GM12878 (cell line): ENCODE data around the gene SLC30A7. TPM values are rescaled to one million over a fixed set of nuclear protein-coding genes. Genes with fewer than 3 reads are reported as not detected.

Source experiments
- ATAC-seq: fragments of 200-7000 bp; cut with Tn5 transposase; 3 replicates; pipeline ENCODE4 v1.9.1; 2020; ENCODE audit warnings: mild to moderate bottlenecking, moderate library complexity
- BruUV-seq: library from RNA; stranded (reverse); fragments of 400-500 nt; replicated peaks from 2 replicates; lab custom pipeline; 2021; lab: Mats Ljungman, UMichigan
- CTCF ChIA-PET: fragments of 300-600 bp; sonication (Branson Sonifier 250); formaldehyde crosslinking; extraction: SDS; loops from one replicate; lab custom pipeline; 2021; ENCODE audit warnings: inconsistent platforms; lab: Yijun Ruan, JAX
- POLR2A ChIA-PET: fragments of 350-600 bp; formaldehyde crosslinking; extraction: SDS; loops from one replicate; lab custom pipeline; 2021; ENCODE audit warnings: inconsistent platforms; lab: Charles Lee
- RAD21 ChIA-PET: fragments of 300-600 bp; sonication (Branson Sonifier 250); formaldehyde crosslinking; loops from one replicate; lab custom pipeline; 2023; ENCODE audit warnings: antibody characterized with exemption; ENCODE audit not compliant: unreplicated experiment; lab: Charles Lee
- SMC1A ChIA-PET: fragments of 300-600 bp; sonication (Branson Sonifier 250); formaldehyde crosslinking; loops from one replicate; lab custom pipeline; 2023; ENCODE audit not compliant: unreplicated experiment, uncharacterized antibody; lab: Charles Lee
- DNase-seq: peaks from one replicate; pipeline ENCODE4 v3.0.0-alpha.2; 2011; ENCODE audit warnings: low read depth, low spot score
- FAIRE-seq: peaks from 3 replicates; lab custom pipeline; 2011; peaks lifted over from hg19 to GRCh38; lab: Jason Lieb, UNC
- H2AFZ ChIP-seq: 2 replicates; pipeline ENCODE4 v1.6.0; 2011; ENCODE audit warnings: low read depth, low read length, control low read depth; ENCODE audit not compliant: control insufficient read depth
- H3K27ac ChIP-seq: 2 replicates; pipeline ENCODE4 v1.5.1; 2011; ENCODE audit warnings: control low read depth; ENCODE audit not compliant: control insufficient read depth, insufficient read depth
- H3K27me3 ChIP-seq, 2 experiments: replicated peaks in 1 of 2; 2 replicates each; pipeline versions ENCODE4 v1.6.0 to v1.6.1; 2011; ENCODE audit warnings: low read length in 1 of 2; ENCODE audit not compliant: control insufficient read depth in 2 of 2, insufficient read depth in 2 of 2
- H3K36me3 ChIP-seq, 2 experiments: 2 replicates each; pipeline ENCODE4 v1.5.1; 2011; ENCODE audit warnings: low read length in 1 of 2; ENCODE audit not compliant: control insufficient read depth in 2 of 2, insufficient read depth in 2 of 2
- H3K4me1 ChIP-seq: 2 replicates; pipeline ENCODE4 v1.6.1; 2011; ENCODE audit warnings: mild to moderate bottlenecking, low read length, moderate library complexity, mixed read lengths; ENCODE audit not compliant: control insufficient read depth, insufficient read depth
- H3K4me2 ChIP-seq: 2 replicates; pipeline ENCODE4 v1.6.0; 2011; ENCODE audit warnings: control low read depth; ENCODE audit not compliant: control insufficient read depth, insufficient read depth
- H3K4me3 ChIP-seq: fragments of 200-600 bp; sonication (generic); 2 replicates; pipeline ENCODE4 v1.5.1; 2016
- H3K79me2 ChIP-seq: 2 replicates; pipeline ENCODE4 v1.6.0; 2011; ENCODE audit warnings: low read length; ENCODE audit not compliant: control insufficient read depth, insufficient read depth
- H3K9ac ChIP-seq: 2 replicates; pipeline ENCODE4 v1.8.0; 2011; ENCODE audit warnings: low read length, control low read depth, mixed read lengths; ENCODE audit not compliant: control insufficient read depth, insufficient read depth
- H3K9me3 ChIP-seq: replicated peaks from 3 replicates; pipeline ENCODE4 v1.5.1; 2011; ENCODE audit warnings: mild to moderate bottlenecking, low read length; ENCODE audit not compliant: control insufficient read depth, insufficient read depth
- H4K20me1 ChIP-seq: 2 replicates; pipeline ENCODE4 v1.6.0; 2011; ENCODE audit not compliant: control insufficient read depth, insufficient read depth
- FOXM1 ChIP-seq: IDR thresholded peaks from 2 replicates; pipeline ENCODE4 v1.6.1; 2012; ENCODE audit warnings: low read depth, mild to moderate bottlenecking, inconsistent platforms, low read length, moderate library complexity
- GATAD2B ChIP-seq: fragments of 450-650 bp; conservative IDR thresholded peaks from 2 replicates; pipeline ENCODE4 v1.6.1; 2017; ENCODE audit warnings: low read depth, mild to moderate bottlenecking, moderate library complexity
- HCFC1 ChIP-seq: fragments of 150-350 bp; IDR thresholded peaks from 2 replicates; pipeline ENCODE4 v1.6.1; 2014; ENCODE audit warnings: low read length
- JUNB ChIP-seq: IDR thresholded peaks from 2 replicates; pipeline ENCODE4 v1.6.1; 2016; ENCODE audit warnings: antibody characterized with exemption, mild to moderate bottlenecking
- MLLT1 ChIP-seq: fragments of 450-650 bp; IDR thresholded peaks from 2 replicates; pipeline ENCODE4 v1.6.1; 2016; ENCODE audit warnings: mild to moderate bottlenecking
- MYB ChIP-seq: fragments of 150-350 bp; IDR thresholded peaks from 2 replicates; pipeline ENCODE4 v1.6.1; 2014; ENCODE audit warnings: mild to moderate bottlenecking, low read depth, low read length, borderline replicate concordance
- PAX8 ChIP-seq: fragments of 450-650 bp; IDR thresholded peaks from 2 replicates; pipeline ENCODE4 v1.6.1; 2017; ENCODE audit warnings: mild to moderate bottlenecking, moderate library complexity
- POLR2AphosphoS2 ChIP-seq: IDR thresholded peaks from 2 replicates; pipeline ENCODE4 v1.6.1; 2011; ENCODE audit warnings: low read depth, mild to moderate bottlenecking, low read length, improper control_type of control experiment, moderate library complexity
- SIX5 ChIP-seq: IDR thresholded peaks from 2 replicates; pipeline ENCODE4 v1.6.1; 2011; ENCODE audit warnings: mild to moderate bottlenecking, low read depth, low read length, moderate library complexity; ENCODE audit not compliant: severe bottlenecking
- SUPT20H ChIP-seq: IDR thresholded peaks from 2 replicates; pipeline ENCODE4 v1.6.1; 2011; ENCODE audit warnings: low read depth, mild to moderate bottlenecking, low read length, moderate library complexity, borderline replicate concordance; ENCODE audit not compliant: control insufficient read depth
- TCF7 ChIP-seq: IDR thresholded peaks from 2 replicates; pipeline ENCODE4 v1.6.1; 2014; ENCODE audit warnings: antibody characterized with exemption, borderline replicate concordance
- ZNF207 ChIP-seq: fragments of 450-650 bp; IDR thresholded peaks from 2 replicates; pipeline ENCODE4 v1.6.1; 2014; ENCODE audit warnings: antibody characterized with exemption, mild to moderate bottlenecking, borderline replicate concordance
- WGBS: methylation state at CpG from one replicate; pipeline ENCODE4 v1.1.6; 2016; ENCODE audit warnings: low lambda C conversion rate; ENCODE audit not compliant: insufficient replicate concordance, insufficient coverage; ENCODE audit errors: missing lambda C conversion rate; 5-methylcytosine and 5-hydroxymethylcytosine counted together
- in situ Hi-C: fragments of 300-500 bp; cut with MboI; formaldehyde crosslinking; loops from 9 replicates; pipeline ENCODE4 v1.14.3; 2018; ENCODE audit warnings: mixed read lengths
- intact Hi-C: fragments of 100-400 bp; cut with micrococcal nuclease; formaldehyde crosslinking; loops from one replicate; pipeline ENCODE4 v1.14.2; 2022; ENCODE audit not compliant: unreplicated experiment
- polyA plus RNA-seq, 11 experiments: library from polyadenylated mRNA; depleted of rRNA in 4 of 11; unstranded in 6 of 11; stranded (reverse) in 5 of 11; fragments of >200 nt; fragmentation: Nextera tagmentation in 4 of 11; fragmentation: Illumina TruSeq in 1 of 11; extraction: Ambion mirVana in 4 of 11; extraction: Trizol in 1 of 11; gene quantifications; 1 replicate in 1 of 11; 2 replicates in 10 of 11; pipeline versions ENCODE4 v1.2.1 to v1.2.3, GENCODE V29; 2011 to 2016; ENCODE audit warnings: inconsistent platforms in 2 of 11, missing spikeins in 2 of 11, low read depth in 1 of 11
- total RNA-seq, 4 experiments: library from RNA; depleted of rRNA in 3 of 4; stranded (reverse); fragments of >200 nt in 3 of 4; fragmentation: Illumina TruSeq in 1 of 4; extraction: Trizol in 1 of 4; gene quantifications; 2 replicates each; pipeline versions ENCODE4 v1.2.1 to v1.2.3, GENCODE V29; 2013 to 2021
- TF ChIP-seq, protein P1 (sequence below): IDR thresholded peaks from 2 replicates; pipeline ENCODE4 v1.6.1; 2011; ENCODE audit warnings: low read depth, mild to moderate bottlenecking, low read length, moderate library complexity, borderline replicate concordance; ENCODE audit errors: extremely low read depth
- TF ChIP-seq, protein P2 (sequence below): IDR thresholded peaks from 2 replicates; pipeline ENCODE4 v1.6.1; 2011; ENCODE audit warnings: mild to moderate bottlenecking, low read depth, low read length, moderate library complexity; ENCODE audit not compliant: insufficient replicate concordance

Gene SLC30A7
- total and polyA plus RNA-seq, 10 of the 15 experiments (the other 5 are each of a cell fraction or from before 2014, with no cell fraction given), result 4.4 to 23.3 (median 16.9) TPM

DNA sequence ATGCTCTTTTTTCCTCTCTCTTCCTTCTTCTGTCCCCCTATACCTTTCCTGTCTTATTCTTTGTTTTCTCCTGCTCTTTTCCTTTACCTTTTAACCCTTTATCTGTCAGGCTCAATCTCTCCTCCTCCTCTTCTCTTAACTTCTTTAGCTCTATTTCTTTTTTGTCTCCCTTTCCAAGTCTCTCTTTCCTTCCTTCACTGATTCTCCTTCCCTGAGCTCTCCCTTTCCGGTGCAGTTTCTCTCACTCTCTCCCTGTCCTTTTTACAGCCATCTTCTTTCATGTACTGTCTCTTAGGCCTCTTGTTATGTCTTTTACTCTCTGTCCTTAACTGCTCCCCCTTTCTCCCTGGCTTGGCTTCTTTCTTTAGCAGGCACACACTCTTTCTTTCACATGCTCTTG lies 12.0 kb downstream of the SLC30A7 start:
- DNase-seq, result no peak
- Histone ChIP-seq H3K36me3 (peaks cover 3 to 20% of the 10 kb centered on the region in 2 experiments), H3K27me3 (no peaks in the 10 kb centered on the region), H3K27ac (no peak overlapping the region), H3K4me3 (no peak overlapping the region), H3K79me2 (peaks cover 4% of the 10 kb centered on the region), H3K4me2 (no peak overlapping the region), H3K4me1 (no peaks in the 10 kb centered on the region), H3K9me3 (no peaks in the 10 kb centered on the region; the same call in 1 of the 3 replicates), H4K20me1 (no peaks in the 10 kb centered on the region), H3K9ac (no peak overlapping the region), H2AFZ (no peak overlapping the region)
- ATAC-seq, result no peak
- SMC1A ChIA-PET, result interaction anchor here (1.1 to 2.8 kb wide), 6 partner anchors 10 to 344 kb away, joined by 3 to 9 read pairs (median 4); no protein-coding TSS in a partner anchor
- in situ Hi-C loops, result no loop called here
- intact Hi-C loops, result no loop called here
- CTCF ChIA-PET, result interaction anchor here (1.0 to 7.7 kb wide), 5 partner anchors 23 to 598 kb away, joined by 3 to 45 read pairs (median 6); no protein-coding TSS in a partner anchor
- no peak for TF ChIP-seq PAX8
- RAD21 ChIA-PET, result interaction anchor here (0.8 to 1.9 kb wide), 2 partner anchors 13 to 456 kb away, joined by 3 to 5 read pairs; no protein-coding TSS in a partner anchor
- POLR2A ChIA-PET, result interaction anchor here (1.2 kb wide), 1 partner anchor 12 kb away, joined by 3 read pairs; the partner anchor contains the start of gene SLC30A7
- WGBS, result 100% methylated on average over 1 of the region's 1 CpG
- no peak for FAIRE-seq
- BruUV-seq, result no TSS peak

DNA sequence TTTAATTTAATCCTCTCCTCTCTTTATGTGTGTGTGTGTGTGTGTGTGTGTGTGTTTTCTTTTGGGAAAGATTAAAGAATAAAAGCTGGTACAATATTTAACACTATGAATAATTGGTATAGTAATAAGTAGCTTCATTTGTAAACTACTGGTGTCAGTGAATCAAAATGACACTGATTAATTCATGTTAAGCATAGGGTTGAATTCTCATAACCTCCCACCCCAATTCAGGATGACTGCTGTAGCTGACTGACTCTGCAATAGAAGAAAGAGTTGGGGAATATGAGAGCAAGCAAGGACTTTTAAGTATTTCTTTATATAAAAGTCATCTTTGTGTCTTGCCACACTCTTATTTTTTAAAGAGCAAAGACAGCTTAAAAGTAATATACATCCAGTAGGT lies 13.1 kb downstream of the SLC30A7 start:
- DNase-seq (no peak), ATAC-seq (no peak), FAIRE-seq (no peak)
- Histone ChIP-seq H4K20me1 (no peaks in the 10 kb centered on the region), H3K9ac (no peak overlapping the region), H3K4me1 (no peaks in the 10 kb centered on the region), H3K36me3 (peaks cover 3 to 24% of the 10 kb centered on the region in 2 experiments), H3K4me3 (no peak overlapping the region), H3K27ac (no peak overlapping the region), H2AFZ (no peak overlapping the region), H3K4me2 (no peak overlapping the region), H3K9me3 (no peaks in the 10 kb centered on the region; the same call in 1 of the 3 replicates), H3K27me3 (no peaks in the 10 kb centered on the region), H3K79me2 (peaks cover 2% of the 10 kb centered on the region)
- ChIA-PET CTCF (interaction anchor here (0.8 to 7.7 kb wide), 8 partner anchors 16 to 597 kb away, joined by 3 to 45 read pairs (median 3); no protein-coding TSS in a partner anchor), SMC1A (interaction anchor here (0.7 to 2.8 kb wide), 13 partner anchors 9 to 444 kb away, joined by 3 to 9 read pairs (median 3); partner anchors contain the start of gene EXTL2), RAD21 (interaction anchor here (0.8 to 1.9 kb wide), 6 partner anchors 8 to 450 kb away, joined by 3 to 6 read pairs (median 3); no protein-coding TSS in a partner anchor), POLR2A (interaction anchor here (1.2 kb wide), 1 partner anchor 13 kb away, joined by 3 read pairs; the partner anchor contains the start of gene SLC30A7)
- intact Hi-C loops (no loop called here), in situ Hi-C loops (no loop called here)
- BruUV-seq, result no TSS peak
- TF ChIP-seq, protein P1, sequence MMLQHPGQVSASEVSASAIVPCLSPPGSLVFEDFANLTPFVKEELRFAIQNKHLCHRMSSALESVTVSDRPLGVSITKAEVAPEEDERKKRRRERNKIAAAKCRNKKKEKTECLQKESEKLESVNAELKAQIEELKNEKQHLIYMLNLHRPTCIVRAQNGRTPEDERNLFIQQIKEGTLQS, result no peak
- TF ChIP-seq POLR2AphosphoS2 (no peak), GATAD2B (no peak), SIX5 (no peak), MLLT1 (no peak), ZNF207 (no peak), TCF7 (no peak), MYB (no peak), FOXM1 (no peak), SUPT20H (no peak), HCFC1 (no peak), JUNB (no peak)
- TF ChIP-seq, protein P2, sequence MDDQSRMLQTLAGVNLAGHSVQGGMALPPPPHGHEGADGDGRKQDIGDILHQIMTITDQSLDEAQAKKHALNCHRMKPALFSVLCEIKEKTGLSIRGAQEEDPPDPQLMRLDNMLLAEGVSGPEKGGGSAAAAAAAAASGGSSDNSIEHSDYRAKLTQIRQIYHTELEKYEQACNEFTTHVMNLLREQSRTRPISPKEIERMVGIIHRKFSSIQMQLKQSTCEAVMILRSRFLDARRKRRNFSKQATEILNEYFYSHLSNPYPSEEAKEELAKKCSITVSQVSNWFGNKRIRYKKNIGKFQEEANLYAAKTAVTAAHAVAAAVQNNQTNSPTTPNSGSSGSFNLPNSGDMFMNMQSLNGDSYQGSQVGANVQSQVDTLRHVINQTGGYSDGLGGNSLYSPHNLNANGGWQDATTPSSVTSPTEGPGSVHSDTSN, result no peak
